ENCODE results near the gene ADGRL2.

DNA sequence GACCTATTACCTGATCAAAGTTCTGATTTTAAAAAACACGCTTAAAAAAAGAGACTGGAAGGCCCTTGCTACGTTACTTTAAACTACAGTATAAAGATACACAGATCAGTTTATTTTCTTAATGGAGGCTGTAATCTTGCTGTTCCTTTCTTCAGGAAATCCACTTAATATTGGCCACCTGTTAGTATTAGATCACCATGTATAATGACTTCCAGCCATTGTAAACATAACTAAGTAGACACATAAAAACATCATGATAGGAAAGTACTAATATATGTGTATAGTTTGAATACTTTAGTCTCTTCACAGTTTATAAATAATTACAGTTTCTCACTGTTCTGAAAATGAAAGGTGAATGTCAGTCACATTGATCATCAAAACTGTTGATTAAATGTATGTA, 68.6 kb downstream of the ADGRL2 start:
- TF ChIP-seq, protein P1, sequence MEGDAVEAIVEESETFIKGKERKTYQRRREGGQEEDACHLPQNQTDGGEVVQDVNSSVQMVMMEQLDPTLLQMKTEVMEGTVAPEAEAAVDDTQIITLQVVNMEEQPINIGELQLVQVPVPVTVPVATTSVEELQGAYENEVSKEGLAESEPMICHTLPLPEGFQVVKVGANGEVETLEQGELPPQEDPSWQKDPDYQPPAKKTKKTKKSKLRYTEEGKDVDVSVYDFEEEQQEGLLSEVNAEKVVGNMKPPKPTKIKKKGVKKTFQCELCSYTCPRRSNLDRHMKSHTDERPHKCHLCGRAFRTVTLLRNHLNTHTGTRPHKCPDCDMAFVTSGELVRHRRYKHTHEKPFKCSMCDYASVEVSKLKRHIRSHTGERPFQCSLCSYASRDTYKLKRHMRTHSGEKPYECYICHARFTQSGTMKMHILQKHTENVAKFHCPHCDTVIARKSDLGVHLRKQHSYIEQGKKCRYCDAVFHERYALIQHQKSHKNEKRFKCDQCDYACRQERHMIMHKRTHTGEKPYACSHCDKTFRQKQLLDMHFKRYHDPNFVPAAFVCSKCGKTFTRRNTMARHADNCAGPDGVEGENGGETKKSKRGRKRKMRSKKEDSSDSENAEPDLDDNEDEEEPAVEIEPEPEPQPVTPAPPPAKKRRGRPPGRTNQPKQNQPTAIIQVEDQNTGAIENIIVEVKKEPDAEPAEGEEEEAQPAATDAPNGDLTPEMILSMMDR (IDR thresholded peaks at IDR 0.05), result no peak
- TF ChIP-seq POLR2A (IDR thresholded peaks at IDR 0.05), result no peak
